Measurements from ENCODE around the gene DOCK4. TPM values are rescaled to one million over a fixed set of nuclear protein-coding genes. Genes with fewer than 3 reads are reported as not detected.

The DOCK4 gene
- total and polyA plus RNA-seq, 4 donors, result 2.9 to 94.3 (median 20.0) TPM

DNA sequence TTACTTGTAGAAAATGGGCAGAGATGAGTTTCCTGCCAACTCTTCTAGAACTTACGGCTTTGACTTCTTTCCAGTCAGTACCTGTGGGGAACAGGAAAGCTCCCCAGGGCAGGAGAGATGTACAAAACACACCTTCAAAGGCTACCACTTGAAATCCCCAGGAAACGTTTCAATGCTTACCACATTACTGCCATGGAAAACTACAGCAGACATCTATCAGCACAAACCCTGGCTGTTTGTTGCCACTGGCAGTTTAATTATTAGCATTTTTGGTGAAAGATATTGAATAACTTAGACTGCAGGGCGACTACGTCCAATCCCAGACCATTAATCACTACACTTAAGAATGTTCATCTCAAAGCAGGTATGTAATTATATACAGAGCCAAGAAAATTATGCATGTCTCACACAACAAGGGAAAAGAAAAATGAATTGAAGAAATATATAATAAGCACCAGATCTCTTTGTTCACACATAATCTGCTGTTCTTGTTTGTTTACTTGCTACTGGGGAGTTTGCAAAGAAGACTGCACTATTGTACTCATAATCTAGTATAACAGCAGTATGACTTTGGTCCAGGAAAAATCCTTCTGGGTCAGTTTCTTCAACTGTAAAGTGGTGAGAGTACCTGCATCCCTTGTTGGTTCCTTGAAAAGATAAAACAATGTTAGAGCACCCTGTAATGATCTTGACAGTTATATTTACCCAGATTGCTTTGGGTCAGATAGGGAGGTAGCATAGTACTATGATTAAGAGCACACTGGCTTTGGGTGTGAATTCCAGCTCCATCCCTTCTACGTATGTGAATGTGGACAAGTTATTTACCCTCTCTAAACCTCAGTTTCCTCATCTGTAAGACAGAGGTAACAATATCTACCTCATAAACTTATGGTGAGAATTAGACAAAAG is 138.3 kb downstream of the DOCK4 start:
- WGBS, 2 donors, result 62 to 64% methylated on average over 5 of the region's 5 CpGs
- Histone ChIP-seq H3K4me1 (ENCODE audit: control insufficient read depth in 1 of 2, insufficient read depth in 2 of 2, low read length in 2 of 2) (no peaks in the 10 kb centered on the region), H3K27ac (ENCODE audit: low read depth in 1 of 2, low read length in 2 of 2) (no peak overlapping the region), H3K36me3 (ENCODE audit: control insufficient read depth in 1 of 2, insufficient read depth in 2 of 2, low read length in 1 of 2) (no peaks in the 10 kb centered on the region), H3K9me3 (ENCODE audit: control insufficient read depth, low read length) (no peaks in the 10 kb centered on the region), H3K4me3 (ENCODE audit: low read length in 2 of 2) (no peak overlapping the region), H3K27me3 (ENCODE audit: control insufficient read depth in 1 of 2, insufficient read depth in 2 of 2, low read length in 1 of 2) (peaks cover 0 to 1% of the 10 kb centered on the region in 2 donors)
- DNase-seq (no peak), ATAC-seq (ENCODE audit: low FRiP score) (no peak)
- intact Hi-C loops (cut with DNase I), result no loop called here

DNA sequence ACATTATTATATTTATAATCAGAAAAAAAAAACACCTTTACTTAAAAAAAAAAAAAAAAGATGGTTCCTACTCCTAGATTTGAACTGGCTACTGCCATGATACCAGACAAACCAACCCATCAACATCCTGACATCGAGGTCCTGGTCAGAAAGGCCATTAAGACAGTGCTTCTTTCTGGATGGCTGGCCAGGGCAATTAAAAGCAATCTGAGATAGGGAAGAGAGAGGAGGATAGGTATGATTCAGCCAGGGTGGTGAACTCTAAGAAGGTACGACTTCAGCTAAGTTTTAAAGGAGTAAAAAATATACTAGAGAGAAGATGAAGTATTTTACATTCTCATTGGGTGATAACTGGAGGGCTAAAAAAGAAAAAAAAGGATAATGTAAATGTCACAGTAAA is 139.0 kb downstream of the DOCK4 start:
- intact Hi-C loops (cut with DNase I), result no loop called here
- H3K27me3 ChIP-seq (ENCODE audit: control insufficient read depth in 1 of 2, insufficient read depth in 2 of 2, low read length in 1 of 2), result peaks cover 0 to 1% of the 10 kb centered on the region in 2 donors
- H3K36me3 ChIP-seq (ENCODE audit: control insufficient read depth in 1 of 2, insufficient read depth in 2 of 2, low read length in 1 of 2), result no peaks in the 10 kb centered on the region
- no peaks in the 10 kb centered on the region for H3K9me3 ChIP-seq (ENCODE audit: control insufficient read depth, low read length)
- DNase-seq (no peak), ATAC-seq (ENCODE audit: low FRiP score) (no peak)
- 86 to 89% methylated on average over 2 of the region's 2 CpGs for WGBS, 2 donors
- no peak overlapping the region for H3K4me3 ChIP-seq (ENCODE audit: low read length in 2 of 2)
- H3K27ac ChIP-seq (ENCODE audit: low read depth in 1 of 2, low read length in 2 of 2), result no peak overlapping the region
- H3K4me1 ChIP-seq (ENCODE audit: control insufficient read depth in 1 of 2, insufficient read depth in 2 of 2, low read length in 2 of 2), result no peaks in the 10 kb centered on the region

DNA sequence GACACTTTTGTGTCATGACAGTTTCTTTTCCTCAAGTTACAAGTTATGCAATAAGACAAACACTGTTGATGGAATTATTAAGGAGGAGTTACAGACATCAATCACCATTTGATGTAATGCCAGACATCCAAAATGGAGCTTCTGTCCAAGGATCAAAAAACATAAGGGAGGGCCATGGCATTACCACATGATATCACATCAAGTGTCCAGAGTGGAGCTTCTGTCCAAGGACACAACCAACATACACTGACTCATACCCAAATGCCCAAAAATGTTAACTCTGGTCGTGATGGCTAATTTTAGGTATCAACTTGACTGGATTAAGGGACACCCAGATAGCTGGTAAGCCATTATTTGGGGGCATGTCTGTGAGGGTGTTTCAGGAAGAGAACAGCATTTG is 140.4 kb downstream of the DOCK4 start:
- WGBS, 2 donors, result 92 to 96% methylated on average over 1 of the region's 1 CpG

DNA sequence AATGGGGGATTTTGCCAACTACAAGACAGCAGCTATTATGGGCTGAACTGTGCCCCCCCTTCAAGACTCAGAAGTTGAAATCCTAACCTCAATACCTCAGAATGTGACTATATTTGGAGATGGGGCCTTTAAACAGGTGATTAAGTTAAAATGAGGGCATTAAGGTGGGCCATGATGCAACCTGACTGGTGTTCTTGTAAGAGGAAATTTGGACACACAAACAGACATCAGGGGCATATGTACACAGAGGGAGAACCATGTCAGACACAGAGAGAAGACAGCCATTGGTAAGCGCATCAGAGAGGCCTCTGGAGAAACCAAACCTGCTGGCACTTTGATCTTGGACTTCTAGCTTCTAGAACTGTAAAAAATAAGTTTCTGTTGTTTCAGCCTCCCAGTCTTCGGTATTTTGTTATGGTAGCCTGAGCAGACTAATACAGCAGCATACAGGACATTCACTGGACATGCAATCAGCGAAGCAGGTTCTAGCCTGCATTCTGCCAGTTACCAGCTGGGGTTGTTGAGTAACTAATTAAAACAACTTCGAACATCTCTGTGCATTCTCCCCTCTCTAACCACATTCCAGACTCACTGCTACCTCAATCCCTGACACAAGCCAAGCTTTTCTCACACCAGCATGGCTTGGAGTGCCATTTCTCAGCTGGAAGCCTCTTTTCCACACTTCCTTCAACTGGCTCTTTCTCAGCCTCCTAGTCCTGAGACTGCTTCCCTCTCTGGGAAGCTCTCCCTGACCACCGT is 141.4 kb downstream of the DOCK4 start:
- H3K27ac ChIP-seq (ENCODE audit: low read depth in 1 of 2, low read length in 2 of 2), result no peak overlapping the region
- no peaks in the 10 kb centered on the region for H3K4me1 ChIP-seq (ENCODE audit: control insufficient read depth in 1 of 2, insufficient read depth in 2 of 2, low read length in 2 of 2)
- H3K27me3 ChIP-seq (ENCODE audit: control insufficient read depth in 1 of 2, insufficient read depth in 2 of 2, low read length in 1 of 2), result peaks cover 0 to 1% of the 10 kb centered on the region in 2 donors
- H3K9me3 ChIP-seq (ENCODE audit: control insufficient read depth, low read length), result no peaks in the 10 kb centered on the region
- ATAC-seq (ENCODE audit: low FRiP score) (no peak), DNase-seq (no peak)
- 94% methylated on average over 5 of the region's 5 CpGs for WGBS, 2 donors
- H3K36me3 ChIP-seq (ENCODE audit: control insufficient read depth in 1 of 2, insufficient read depth in 2 of 2, low read length in 1 of 2), result no peaks in the 10 kb centered on the region
- H3K4me3 ChIP-seq (ENCODE audit: low read length in 2 of 2), result no peak overlapping the region
- intact Hi-C loops (cut with DNase I), result no loop called here

More for the DNA sequence above, 140.4 kb downstream of the DOCK4 start:
- Histone ChIP-seq H3K9me3 (ENCODE audit: control insufficient read depth, low read length) (no peaks in the 10 kb centered on the region), H3K27me3 (ENCODE audit: control insufficient read depth in 1 of 2, insufficient read depth in 2 of 2, low read length in 1 of 2) (peaks cover 0 to 1% of the 10 kb centered on the region in 2 donors), H3K36me3 (ENCODE audit: control insufficient read depth in 1 of 2, insufficient read depth in 2 of 2, low read length in 1 of 2) (no peaks in the 10 kb centered on the region), H3K4me3 (ENCODE audit: low read length in 2 of 2) (no peak overlapping the region), H3K4me1 (ENCODE audit: control insufficient read depth in 1 of 2, insufficient read depth in 2 of 2, low read length in 2 of 2) (no peaks in the 10 kb centered on the region), H3K27ac (ENCODE audit: low read depth in 1 of 2, low read length in 2 of 2) (no peak overlapping the region)
- no peak for DNase-seq
- ATAC-seq (ENCODE audit: low FRiP score), result no peak
- intact Hi-C loops (cut with DNase I), result no loop called here

DNA sequence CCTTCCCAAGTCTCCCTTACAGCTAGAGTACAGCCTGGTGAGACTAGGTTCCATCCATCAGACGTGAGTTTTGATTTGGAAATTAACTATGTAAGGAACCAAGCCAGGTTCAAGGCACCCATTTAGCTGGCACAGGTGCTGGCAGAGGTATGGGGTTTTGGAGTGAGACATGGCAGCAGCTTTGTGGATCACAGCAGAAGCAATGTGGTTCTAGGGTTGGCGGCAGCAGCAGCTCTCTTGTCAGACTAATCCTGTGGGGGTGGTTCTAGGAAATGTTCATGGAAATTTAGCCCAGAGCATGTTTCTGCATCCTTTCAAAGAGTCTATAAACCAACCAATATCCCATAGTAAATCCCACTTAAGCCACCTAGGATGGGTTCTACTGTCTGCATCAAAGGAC is 142.2 kb downstream of the DOCK4 start:
- intact Hi-C loops (cut with DNase I), result no loop called here
- no peaks in the 10 kb centered on the region for H3K4me1 ChIP-seq (ENCODE audit: control insufficient read depth in 1 of 2, insufficient read depth in 2 of 2, low read length in 2 of 2)
- WGBS, 2 donors, result 76 to 79% methylated on average over 2 of the region's 2 CpGs
- no peaks in the 10 kb centered on the region for H3K36me3 ChIP-seq (ENCODE audit: control insufficient read depth in 1 of 2, insufficient read depth in 2 of 2, low read length in 1 of 2)
- DNase-seq (no peak), ATAC-seq (ENCODE audit: low FRiP score) (no peak)
- no peaks in the 10 kb centered on the region for H3K9me3 ChIP-seq (ENCODE audit: control insufficient read depth, low read length)
- H3K27ac ChIP-seq (ENCODE audit: low read depth in 1 of 2, low read length in 2 of 2), result no peak overlapping the region
- H3K4me3 ChIP-seq (ENCODE audit: low read length in 2 of 2), result no peak overlapping the region
- peaks cover 0 to 1% of the 10 kb centered on the region in 2 donors for H3K27me3 ChIP-seq (ENCODE audit: control insufficient read depth in 1 of 2, insufficient read depth in 2 of 2, low read length in 1 of 2)

DNA sequence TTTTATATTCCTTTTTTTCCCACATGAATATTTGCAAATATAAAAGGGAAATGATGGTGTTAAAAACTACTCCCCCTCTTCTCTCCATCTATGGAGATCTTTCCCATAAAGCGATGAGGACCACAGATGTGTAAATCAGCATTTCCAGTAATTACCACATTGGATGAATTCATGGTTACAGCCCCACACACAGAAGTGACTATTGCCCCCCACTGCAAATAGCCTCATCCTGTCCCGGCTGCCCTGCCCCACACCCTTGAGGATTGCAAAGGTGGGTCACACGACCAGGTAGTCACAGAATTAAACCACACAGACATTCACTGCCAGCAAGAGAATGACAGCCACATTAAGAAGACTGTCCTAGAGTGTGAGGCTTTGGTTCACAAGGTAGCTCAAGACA is 145.1 kb downstream of the DOCK4 start:
- ATAC-seq (ENCODE audit: low FRiP score), result no peak
- Histone ChIP-seq H3K27ac (ENCODE audit: low read depth in 1 of 2, low read length in 2 of 2) (no peak overlapping the region), H3K36me3 (ENCODE audit: control insufficient read depth in 1 of 2, insufficient read depth in 2 of 2, low read length in 1 of 2) (no peaks in the 10 kb centered on the region), H3K27me3 (ENCODE audit: control insufficient read depth in 1 of 2, insufficient read depth in 2 of 2, low read length in 1 of 2) (peaks cover 0 to 1% of the 10 kb centered on the region in 2 donors), H3K9me3 (ENCODE audit: control insufficient read depth, low read length) (no peaks in the 10 kb centered on the region), H3K4me1 (ENCODE audit: control insufficient read depth in 1 of 2, insufficient read depth in 2 of 2, low read length in 2 of 2) (no peaks in the 10 kb centered on the region), H3K4me3 (ENCODE audit: low read length in 2 of 2) (no peak overlapping the region)
- intact Hi-C loops (cut with DNase I), result no loop called here
- no peak for DNase-seq
- 93 to 96% methylated on average over 3 of the region's 3 CpGs for WGBS, 2 donors

DNA sequence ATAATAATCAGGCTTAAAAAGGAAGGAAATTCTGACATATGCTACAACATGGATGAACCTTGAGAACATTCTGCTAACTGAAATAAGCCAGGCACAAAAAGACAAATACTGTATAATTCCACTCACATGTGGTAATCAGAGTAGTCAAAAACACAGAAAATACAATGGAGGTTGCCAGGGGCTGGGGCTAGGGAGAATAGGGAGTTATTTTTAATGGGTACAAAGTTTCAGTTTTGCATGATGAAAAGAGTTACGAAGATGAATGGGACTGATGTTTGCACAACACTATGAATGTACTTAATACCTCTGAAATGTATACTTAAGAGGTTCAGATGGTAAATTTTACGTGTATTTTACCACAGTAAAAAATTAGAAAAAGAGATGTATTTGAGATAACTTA is 145.6 kb downstream of the DOCK4 start:
- Histone ChIP-seq H3K36me3 (ENCODE audit: control insufficient read depth in 1 of 2, insufficient read depth in 2 of 2, low read length in 1 of 2) (no peaks in the 10 kb centered on the region), H3K4me3 (ENCODE audit: low read length in 2 of 2) (no peak overlapping the region), H3K27me3 (ENCODE audit: control insufficient read depth in 1 of 2, insufficient read depth in 2 of 2, low read length in 1 of 2) (peaks cover 0 to 1% of the 10 kb centered on the region in 2 donors), H3K9me3 (ENCODE audit: control insufficient read depth, low read length) (no peaks in the 10 kb centered on the region), H3K4me1 (ENCODE audit: control insufficient read depth in 1 of 2, insufficient read depth in 2 of 2, low read length in 2 of 2) (no peaks in the 10 kb centered on the region), H3K27ac (ENCODE audit: low read depth in 1 of 2, low read length in 2 of 2) (no peak overlapping the region)
- intact Hi-C loops (cut with DNase I), result no loop called here
- no peak for ATAC-seq (ENCODE audit: low FRiP score)
- no peak for DNase-seq
- 42 to 47% methylated on average over 2 of the region's 2 CpGs for WGBS, 2 donors

DNA sequence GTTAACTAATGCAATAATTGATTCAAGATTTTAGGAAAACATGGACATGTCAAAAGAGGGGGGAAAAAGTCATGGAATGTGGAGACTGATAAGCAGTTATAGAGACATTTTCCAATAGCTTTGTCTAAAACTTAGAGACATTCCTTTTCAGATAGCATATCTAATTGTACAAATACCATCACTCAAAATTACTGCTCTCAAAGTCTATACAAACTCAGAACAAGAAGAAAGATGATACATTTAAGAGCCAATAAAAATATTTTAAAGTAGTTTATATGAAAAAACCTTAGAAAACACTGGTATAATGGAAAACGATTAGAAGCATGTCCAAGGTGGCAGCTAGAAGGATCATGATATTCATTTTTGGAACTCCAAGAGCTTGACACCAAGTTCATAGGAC is 146.5 kb downstream of the DOCK4 start:
- Histone ChIP-seq H3K27ac (ENCODE audit: low read depth in 1 of 2, low read length in 2 of 2) (no peak overlapping the region), H3K27me3 (ENCODE audit: control insufficient read depth in 1 of 2, insufficient read depth in 2 of 2, low read length in 1 of 2) (no peaks in the 10 kb centered on the region), H3K4me3 (ENCODE audit: low read length in 2 of 2) (no peak overlapping the region), H3K36me3 (ENCODE audit: control insufficient read depth in 1 of 2, insufficient read depth in 2 of 2, low read length in 1 of 2) (no peaks in the 10 kb centered on the region), H3K4me1 (ENCODE audit: control insufficient read depth in 1 of 2, insufficient read depth in 2 of 2, low read length in 2 of 2) (no peaks in the 10 kb centered on the region), H3K9me3 (ENCODE audit: control insufficient read depth, low read length) (no peaks in the 10 kb centered on the region)
- ATAC-seq (ENCODE audit: low FRiP score), result no peak
- WGBS, 2 donors, result 24 to 50% methylated on average over 1 of the region's 1 CpG
- intact Hi-C loops (cut with DNase I), result no loop called here
- DNase-seq, result no peak
